Activated gamma-delta T cell treated with anti-CD3 and anti-CD28 coated beads, Interleukin-2, amount 50 U/mL, for 16 hours (primary cell): Measurements from ENCODE around the gene GNPDA1.
A peak's percentile ranks its signal among the peaks of the same experiment; 100 is the strongest.

ENCODE experiments used
- DNase-seq: peaks from one replicate; pipeline ENCODE4 v3.0.0-alpha.2; 2020; ENCODE audit warnings: low read depth

GNPDA1 gene

DNA sequence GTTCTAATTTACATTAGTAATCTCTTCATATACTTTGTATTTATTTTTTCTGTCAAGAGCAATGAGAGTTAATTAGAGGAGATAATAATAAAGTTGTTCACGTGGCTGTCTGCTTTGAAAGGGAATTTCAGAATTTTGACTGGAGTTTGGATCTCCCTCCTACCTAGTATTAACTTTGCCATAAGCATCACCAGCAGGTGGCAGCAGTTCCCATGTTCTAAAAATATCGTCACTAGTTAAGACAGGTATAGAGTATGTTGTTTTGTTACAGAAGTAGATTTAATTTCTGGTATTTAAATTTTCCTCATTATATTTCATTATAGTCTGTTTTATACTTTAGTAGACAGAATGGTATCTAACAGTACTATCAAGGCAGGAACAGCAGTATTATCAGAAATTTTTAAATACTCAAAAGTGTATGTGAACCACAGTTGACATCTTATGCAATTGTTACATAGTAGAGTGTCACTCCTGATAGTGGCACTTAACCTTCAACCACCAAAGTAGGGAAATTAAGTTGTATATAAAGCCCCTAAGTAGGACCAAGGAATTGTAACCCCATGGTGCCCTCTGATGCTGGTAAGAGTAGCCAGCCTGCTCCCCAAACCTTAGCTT, 20.4 kb downstream of the GNPDA1 start:
- peak; percentile 71 for DNase-seq

DNA sequence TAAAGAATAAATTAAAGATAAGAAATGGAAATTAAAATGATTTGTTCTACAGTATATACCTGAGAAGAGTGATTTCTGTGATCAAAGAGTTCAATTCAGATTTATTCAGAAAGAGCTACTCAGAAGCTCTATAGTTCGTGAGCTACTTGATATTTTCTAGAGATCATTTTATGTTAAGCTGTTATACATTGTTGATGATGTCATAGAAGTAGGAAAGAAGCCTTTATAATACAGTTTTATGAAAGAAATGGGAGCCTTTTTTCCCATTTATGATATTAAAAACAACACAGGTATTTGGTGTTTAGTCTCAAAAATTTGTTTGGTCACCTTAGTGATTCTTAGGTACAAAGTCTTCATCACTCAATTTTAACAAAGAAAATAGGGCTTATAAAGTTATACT, 23.1 kb downstream of the GNPDA1 start:
- DNase-seq, result no peak

DNA sequence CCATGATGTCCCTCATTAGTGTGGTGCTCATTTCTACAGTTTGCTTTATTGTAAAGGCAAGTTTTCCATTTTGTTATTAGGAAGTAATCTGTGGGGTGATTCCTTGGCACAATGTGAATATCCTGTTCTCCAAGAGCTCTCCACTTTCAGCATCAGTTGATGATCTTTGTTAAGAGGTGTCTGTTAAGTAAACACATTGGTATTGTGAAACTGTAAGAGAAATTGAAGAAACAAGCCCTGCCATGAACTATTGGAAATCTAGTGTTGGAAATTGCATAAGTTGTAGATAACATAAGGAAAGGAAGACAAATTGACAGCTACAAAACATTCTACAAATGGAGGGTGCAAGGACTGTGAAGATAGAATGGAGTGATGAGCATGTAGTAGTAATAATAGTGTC, 26.8 kb downstream of the GNPDA1 start:
- no peak for DNase-seq

DNA sequence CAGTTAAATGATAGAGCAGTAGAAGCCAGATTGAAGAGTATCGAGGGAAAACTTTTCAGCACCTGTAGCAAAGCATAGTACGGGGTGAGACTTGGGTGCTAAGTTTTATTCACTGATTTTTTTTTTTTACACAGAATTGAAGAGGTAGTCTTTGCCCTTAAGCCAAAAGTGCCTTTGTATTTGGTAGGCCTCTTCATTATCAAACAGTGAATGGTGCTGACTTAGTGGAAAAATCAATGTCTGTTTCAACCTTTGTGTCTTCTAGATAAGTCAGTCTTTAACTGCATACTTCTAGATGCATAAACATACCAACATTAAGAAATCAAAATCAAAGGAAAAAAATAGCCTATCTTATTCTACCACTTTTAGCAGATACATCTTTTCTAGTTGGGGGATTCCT, 30.2 kb downstream of the GNPDA1 start:
- no peak for DNase-seq

- no peak for DNase-seq
Observed at GRCh38 chr5:141978389-141978788, 34.4 kb downstream of the GNPDA1 start.

DNA sequence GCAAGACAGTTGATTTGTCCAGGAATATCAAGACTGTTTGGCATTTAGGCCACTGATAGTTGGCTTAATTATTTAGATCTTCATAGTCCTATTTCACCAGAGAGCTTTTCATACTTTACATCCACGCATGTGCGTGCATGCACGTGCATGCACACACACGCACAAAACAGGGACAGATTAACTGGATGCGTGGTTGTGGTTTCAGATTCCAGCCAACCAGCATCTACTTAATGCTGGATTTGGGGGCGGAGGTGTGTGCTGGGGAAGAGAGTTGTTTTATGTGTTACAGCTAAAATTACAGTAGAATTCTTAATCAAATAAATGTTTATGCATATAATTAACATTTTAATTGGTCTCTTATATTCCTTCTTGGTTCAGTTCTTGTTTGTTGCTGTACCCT, 36.7 kb downstream of the GNPDA1 start:
- no peak for DNase-seq

GRCh38 chr5:141973871-141974595, 38.8 kb downstream of the GNPDA1 start:
- DNase-seq, result no peak

GRCh38 chr5:141969783-141970771, 42.8 kb downstream of the GNPDA1 start:
- DNase-seq, result no peak

GRCh38 chr5:141968914-141969608, 43.8 kb downstream of the GNPDA1 start, which contains the start of gene RNF14:
Gene RNF14 (plus strand): TSS chr5:141969105. CDS start chr5:141973589, 4,484 bp downstream.
- DNase-seq, result peak; percentile 91

- DNase-seq, result no peak
Observed at GRCh38 chr5:141966963-141967333, 45.9 kb downstream of the GNPDA1 start.

GRCh38 chr5:141966275-141966962, 46.4 kb downstream of the GNPDA1 start:
- no peak for DNase-seq

DNA sequence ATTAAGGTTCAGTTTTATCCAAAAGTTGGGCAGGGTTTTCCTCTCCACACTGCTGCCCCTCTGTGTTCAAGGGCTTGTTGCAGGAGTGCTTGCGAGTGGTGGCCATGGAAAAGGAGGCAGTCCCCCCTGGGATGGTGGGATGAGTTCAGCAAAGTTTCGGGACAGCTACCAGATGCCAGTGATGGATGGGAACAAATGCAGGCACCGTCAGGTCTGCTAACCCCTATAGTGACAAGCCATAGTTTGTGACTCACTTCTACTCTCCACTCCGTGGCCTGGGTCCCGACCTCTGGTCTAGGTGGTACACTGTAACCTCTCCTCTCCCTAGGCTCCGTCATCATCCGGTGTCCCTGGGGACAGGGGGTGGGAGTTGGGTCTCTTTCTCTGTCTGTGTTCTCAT, 47.8 kb downstream of the GNPDA1 start:
- DNase-seq, result no peak

- no peak for DNase-seq
Observed at GRCh38 chr5:141963701-141964100, 49.1 kb downstream of the GNPDA1 start.

GRCh38 chr5:141961466-141961865, 51.4 kb downstream of the GNPDA1 start:
- DNase-seq, result no peak

DNA sequence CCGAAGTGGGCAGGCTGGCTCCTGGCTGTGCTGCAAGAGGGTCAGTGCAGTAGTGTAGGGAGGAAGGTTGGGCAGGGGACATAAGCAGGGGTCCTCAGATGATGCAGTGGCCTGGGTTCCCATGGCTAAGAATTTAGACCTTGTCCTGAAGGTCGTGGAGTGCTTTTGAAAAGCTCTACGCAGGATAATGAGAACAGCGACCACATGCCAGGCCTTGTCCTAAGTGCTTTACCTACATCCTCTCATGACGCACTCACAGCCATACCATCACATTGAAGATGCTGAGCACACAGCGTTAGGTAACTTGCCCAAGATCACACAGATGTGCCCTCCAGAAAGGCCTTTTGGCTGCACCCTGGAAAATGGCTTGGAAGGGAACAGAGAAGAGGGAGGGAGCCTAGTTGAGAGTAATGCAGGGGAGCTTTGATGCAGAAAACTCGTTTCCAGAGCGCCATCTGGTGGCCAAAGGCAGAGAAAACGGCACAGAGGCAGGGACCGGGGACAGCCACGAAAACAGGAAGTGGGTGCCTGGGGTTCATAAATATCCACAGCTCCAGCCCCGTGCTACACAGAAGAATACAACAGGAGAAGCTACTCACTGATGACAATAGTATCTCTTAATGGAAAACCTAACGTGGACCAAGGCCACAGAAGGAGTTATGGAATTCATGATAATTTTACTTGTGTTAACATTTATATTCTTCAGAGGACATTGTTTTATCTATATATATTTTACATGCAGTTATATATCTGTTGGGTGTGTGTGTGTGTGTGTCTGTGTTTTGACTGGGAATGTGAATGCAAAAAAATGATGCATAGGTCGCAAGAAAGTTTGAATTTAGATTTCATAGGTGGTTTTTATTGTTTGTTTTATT, 52.1 kb downstream of the GNPDA1 start:
- peak; percentile 85 for DNase-seq

DNA sequence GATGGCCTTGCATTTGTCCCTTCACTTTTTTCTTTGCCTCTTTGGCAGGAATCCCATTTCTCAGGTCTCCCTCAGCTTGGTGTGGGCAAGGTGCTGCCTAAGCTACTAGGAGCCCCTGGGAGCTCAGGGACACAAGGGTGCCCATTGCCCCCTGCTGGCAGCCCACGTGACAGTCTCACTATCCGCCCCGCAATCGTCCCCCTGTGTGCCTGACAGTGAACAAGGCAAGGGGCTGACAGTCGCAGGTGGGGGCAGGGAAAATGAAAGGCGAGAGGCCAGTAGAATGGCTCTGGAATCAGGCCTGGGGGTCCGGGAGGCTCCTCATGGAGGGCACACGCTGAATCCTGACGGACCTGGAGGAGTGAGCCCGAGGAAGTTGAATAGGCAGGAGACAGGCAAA, 52.8 kb downstream of the GNPDA1 start:
- DNase-seq, result no peak

- no peak for DNase-seq
Observed at GRCh38 chr5:141958546-141959172, 54.2 kb downstream of the GNPDA1 start.

GRCh38 chr5:141958113-141958512, 54.7 kb downstream of the GNPDA1 start, which contains the start of gene PCDH12:
Gene PCDH12 (minus strand): TSS chr5:141958202. CDS start chr5:141957851, 351 bp downstream.
- no peak for DNase-seq

DNA sequence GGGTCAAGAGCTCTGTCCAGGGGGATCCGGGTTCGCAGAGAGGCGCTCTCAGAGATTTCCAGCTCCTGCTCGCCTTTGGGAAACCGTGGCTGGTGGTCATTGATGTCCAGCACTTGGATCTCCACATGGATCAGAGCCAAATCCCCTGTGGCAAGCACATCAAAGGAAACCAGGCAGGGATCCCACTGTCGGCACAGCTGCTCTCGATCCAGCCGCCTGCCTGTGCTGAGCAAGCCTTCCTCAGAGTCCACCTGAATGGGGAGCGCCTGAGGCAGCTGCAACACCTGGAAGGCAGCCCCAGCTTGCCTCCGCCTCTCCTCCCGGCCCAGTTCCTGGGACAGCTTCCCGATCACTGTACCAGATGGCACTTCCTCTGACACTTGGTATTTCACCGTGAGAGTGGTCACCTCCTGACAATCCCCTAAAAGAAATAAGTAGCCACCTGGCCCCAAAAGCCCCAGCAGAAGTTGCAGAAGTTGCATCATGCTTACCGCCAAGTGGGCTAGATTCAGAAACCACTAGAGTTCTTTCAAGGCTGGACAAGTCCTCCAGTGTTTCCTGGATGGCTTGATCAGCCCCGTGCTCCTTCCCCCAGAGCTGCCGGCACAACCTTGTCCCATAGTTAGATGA, 55.3 kb downstream of the GNPDA1 start:
- no peak for DNase-seq
